ENCODE results near the gene IGF2BP3.
"Not testable (repeated sequence)": the region's sequence is repeated elsewhere in the genome, so short reads cannot be mapped to it uniquely, and the experiment has no call there.

GRCh38 chr7:23312141-23312540 lies 158.2 kb downstream of the IGF2BP3 start:
- TF ChIP-seq POLR2A, CTCF (IDR thresholded peaks at IDR 0.05): not testable (repeated sequence)
